ENCODE results near the gene METTL27.
"Not testable (repeated sequence)": the region's sequence is repeated elsewhere in the genome, so short reads cannot be mapped to it uniquely, and the experiment has no call there.

Gene METTL27

DNA sequence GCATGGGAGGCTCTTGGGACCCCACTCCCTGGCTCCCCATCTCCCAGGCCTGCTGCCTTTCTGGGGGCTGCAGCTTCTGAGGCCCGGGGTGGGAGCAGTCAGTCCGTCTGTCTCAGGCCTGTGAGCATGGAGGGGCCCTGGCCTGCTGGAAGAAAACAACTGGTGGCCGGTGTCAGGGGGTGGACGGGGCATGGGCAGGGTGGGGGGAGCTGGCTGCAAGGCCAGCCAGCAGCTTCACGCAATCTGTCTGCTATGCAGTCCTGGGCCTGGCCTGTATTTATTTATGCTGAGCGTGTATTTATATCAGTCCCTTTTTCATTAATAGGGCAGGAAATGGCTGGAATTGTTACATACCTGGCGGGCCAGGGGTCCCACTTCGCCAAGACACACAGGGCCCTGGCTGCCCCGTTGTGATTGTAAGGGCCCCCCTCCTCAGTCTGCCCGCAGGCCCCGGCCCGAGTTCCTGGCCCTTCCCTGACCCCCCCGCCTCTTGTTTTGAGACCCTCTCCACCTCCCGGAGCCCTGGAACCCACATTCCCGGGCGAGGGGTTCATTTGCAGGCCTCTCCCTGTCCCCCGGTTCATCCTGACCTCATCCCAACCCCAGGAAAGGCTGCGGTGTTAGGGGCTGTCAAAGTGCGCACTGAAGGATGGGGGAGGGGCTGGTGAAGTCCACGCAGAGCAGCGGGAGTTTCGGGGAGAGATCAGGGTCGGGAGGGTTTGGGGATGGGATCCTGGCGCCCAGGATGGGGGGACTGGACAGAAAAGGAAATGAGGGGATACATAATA, 26.9 kb upstream of the METTL27 start:
- DNase-seq = no peak

DNA sequence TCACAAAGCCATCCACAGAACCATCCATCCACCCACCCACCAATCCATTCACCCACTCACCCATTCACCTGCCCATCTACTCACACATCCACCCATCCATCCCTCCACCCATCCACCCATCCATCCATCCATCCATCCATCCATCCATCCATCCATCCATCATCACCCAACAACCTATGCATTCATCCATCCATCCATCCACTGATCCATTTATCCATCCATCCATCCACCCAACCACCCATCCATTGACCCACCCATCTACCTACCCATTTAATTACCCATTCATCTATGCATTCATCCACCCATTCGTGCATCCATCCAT, 24.1 kb upstream of the METTL27 start:
- no peak for DNase-seq

DNA sequence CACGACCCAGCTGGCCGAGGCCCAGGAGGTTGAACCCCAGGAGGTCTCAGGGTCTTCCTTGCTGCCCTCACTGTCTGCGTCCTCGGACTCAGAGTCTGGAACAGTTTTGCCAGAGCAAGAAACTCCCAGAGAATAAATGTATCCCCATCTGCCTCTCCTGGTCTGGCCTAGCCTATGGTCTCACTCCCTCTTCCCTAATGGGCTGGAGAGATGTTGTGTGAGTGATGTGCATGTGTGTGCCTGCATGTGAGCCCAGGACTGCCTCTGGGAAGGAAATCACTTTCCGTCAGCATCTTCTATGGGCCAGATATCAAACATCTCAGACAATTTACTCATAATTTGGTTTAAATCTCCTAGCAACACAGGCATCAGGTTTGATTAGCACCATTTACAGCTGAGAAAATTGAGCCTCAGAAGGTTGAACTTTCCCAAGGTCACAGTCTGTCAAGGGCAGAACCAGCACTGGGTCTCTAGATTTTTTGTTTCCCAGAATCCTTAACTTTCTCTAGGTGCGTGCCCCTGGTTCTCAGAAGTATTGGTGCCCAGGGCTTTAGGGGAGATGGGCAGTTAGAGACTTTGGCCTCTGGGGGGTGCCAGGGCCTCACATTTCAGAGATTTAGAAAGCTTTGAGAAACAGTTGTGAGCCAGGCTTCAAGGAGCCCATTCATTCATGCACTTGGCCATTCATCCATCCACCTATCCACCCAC, 23.6 kb upstream of the METTL27 start:
- DNase-seq = no peak

DNA sequence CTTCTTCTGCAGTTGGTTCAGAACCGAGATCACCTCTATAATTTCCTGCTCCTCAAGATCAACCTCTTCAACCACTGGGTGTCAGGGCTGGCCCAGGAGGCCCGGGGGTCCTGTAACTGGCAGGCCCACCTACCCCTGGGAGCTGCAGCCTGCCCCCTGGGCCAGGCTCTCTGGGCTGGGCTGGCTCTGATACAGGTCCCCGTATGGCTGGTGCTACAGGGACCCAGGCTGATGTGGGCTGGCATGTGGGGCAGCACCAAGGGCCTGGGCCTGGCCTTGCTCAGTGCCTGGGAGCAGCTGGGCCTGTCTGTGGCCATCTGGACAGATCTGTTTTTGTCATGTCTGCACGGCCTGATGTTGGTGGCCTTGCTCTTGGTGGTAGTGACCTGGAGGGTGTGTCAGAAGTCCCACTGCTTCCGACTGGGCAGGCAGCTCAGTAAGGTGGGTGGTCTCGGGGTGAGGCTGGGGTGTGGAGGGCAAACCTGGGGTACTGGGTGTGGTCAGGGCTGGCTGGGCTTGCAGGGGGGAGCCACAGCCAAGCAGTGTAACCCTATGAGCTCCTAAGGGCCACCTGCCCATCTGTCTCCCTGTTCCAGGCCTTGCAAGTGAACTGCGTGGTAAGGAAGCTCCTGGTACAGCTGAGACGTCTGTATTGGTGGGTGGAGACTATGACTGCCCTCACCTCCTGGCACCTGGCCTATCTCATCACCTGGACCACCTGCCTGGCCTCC, 22.8 kb upstream of the METTL27 start:
- DNase-seq = no peak

DNA sequence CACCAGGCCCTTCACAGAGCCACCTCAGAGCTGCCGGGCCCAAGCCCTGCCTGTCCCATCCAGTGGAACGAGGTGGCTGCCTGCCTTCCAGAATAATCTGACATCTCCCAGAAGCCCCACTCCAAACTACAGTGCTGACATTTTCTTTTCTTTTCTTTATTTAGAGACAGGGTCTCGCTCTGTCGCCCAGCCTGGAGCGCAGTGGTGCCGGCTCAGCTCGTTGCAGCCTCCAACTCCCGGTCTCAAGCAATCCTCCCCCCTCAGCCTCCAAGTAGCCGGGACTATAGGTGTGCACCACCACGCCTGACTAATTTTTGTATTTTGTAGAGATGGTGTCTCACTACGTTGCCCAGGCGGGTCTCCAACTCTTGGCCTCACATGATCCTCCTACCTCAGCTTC, 19.0 kb upstream of the METTL27 start:
- DNase-seq = no peak

DNA sequence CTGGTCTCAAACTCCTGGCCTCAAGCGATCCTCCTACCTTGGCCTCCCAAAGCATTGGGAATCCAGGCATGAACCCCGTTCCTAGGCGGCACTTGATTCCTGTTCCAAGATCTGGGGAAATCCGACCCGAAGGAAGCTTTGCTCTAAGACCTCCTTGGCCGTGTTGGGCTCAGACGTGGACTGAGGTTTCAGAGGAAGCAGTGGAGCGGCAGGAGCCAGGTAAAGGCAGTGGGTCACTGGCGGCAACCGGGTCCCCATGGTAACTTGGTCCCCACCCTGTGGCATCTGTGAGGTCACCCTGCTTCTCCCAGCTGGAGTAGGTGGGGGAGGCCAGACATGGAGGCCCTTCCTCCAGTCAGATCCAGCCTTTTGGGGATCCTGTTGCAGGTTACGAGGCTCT, 18.5 kb upstream of the METTL27 start, which contains the start of gene TMEM270:
TMEM270 (plus strand) TSS at position 301 of the 400 bp plus-strand sequence; CDS start at position 337, 36 bp downstream.
- DNase-seq = no peak

DNA sequence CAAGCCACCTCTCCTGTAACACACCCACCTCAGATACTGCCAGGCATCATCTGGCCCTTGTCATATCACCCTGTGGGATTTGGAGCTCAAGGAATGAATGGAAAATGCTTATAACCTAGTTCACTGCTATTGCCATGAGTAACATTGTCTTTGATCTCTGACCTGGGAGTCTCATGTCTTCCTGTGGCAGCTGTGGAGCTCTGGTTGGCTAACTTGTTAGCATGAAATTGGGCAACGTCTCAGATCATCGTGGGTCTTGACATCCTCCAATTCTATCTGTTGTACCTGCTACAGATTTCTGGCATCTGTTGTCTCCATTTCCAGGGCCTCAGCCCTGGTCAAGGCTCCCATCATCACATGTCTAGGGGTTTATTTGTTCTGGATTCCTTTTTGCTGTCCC, 16.5 kb upstream of the METTL27 start:
- no peak for DNase-seq

DNA sequence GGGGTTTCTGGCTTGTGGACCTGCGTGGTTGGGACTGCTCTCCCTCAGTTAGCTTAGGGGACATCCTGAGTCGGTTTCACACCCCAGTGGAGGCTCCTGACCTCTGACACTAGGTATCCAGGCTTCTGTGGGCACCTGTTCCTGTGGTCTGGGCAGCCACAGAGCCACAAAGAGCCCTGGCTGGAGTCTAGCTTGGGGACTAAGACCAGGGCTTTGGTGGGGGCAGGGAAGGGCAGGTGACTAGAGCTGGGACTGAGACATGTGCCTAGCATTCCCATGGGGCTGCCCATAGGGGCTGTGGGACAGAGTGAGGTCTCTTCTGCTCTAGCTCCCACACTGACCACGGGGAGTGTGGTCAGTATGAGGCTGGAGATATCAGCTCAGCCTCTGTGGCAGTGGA, 14.6 kb upstream of the METTL27 start:
- no peak for DNase-seq

DNA sequence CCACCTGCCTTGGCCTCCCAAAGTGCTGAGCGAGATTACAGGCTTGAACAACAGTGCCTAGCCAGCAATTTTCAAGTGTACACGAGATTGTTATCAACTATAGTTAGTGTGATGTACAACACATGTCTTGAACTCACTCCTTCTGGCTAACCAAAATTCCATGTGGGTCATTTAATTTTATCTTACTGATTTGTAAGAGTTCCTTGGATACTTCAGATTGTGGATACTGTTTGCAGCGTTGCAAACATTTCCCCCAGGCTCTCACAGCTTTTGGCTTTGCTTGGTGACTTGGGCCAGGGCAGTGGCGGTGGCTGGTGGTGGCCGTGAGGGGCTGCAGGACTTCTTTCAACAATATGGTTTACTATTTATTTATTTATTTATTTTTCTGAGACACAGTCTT, 10.2 kb upstream of the METTL27 start:
- no peak for DNase-seq

DNA sequence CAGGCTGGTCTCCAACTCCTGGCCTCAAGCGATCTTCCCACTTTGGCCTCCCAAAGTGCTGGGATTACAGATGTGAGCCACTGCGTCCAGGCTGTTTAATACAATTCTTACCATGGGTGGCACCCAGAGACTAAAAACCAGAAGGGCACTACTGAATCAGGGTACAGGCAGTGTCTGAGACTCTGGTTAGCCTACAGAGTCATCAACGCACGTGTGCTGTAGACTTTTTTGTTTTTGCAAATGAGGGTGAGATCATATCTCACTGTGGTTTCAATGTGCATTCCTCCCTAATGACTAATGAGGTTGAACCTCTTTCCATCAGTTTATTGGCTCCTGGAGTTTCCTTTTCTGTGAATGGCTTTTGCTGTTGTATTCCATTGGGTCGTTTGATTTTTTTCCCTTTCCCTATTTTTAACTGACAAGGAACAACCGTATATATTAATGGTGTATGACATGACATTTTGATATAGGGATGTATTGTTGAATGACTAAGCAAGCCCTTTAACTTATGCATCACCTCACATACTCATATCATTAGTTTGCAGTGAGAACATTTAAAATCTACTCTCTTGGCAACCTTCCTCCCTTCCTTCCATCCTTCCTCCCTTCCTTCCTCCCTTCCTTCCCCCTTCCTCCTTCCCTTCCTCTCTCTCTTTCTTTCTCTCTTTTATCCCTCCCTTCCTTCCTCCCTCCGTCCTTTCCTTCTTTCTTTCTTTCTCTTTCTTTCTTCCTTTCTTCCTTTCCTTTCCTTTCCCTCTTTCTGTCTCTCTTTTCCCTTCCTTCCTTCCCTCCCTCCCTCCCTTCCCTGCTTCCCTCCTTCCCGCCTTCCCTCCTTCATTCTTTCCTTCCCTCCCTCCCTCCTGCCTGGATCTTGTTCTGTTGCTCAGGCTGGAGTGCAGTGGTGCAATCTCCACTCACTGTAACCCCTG, 9.4 kb upstream of the METTL27 start:
- DNase-seq = no peak

DNA sequence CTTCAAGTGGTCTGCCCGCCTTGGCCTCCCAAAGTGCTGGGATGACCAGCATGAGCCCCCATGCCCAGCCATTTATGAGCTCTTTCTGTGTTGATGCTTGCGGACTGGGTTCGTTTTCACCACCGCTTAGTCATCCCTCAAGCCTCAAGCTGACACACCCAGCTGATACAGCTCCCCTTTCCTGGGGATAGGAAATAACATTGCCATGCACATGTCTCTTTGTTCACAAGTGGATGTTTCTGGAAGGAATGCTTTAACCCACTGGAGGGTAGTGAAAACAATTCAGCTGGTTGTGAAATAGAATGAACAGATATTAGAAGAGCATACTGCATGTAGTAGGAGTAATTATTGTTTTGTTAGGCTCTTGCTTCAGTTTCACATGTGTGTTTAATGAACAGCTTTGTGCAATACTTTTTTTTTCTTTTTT, 8.5 kb upstream of the METTL27 start:
- no peak for DNase-seq

DNA sequence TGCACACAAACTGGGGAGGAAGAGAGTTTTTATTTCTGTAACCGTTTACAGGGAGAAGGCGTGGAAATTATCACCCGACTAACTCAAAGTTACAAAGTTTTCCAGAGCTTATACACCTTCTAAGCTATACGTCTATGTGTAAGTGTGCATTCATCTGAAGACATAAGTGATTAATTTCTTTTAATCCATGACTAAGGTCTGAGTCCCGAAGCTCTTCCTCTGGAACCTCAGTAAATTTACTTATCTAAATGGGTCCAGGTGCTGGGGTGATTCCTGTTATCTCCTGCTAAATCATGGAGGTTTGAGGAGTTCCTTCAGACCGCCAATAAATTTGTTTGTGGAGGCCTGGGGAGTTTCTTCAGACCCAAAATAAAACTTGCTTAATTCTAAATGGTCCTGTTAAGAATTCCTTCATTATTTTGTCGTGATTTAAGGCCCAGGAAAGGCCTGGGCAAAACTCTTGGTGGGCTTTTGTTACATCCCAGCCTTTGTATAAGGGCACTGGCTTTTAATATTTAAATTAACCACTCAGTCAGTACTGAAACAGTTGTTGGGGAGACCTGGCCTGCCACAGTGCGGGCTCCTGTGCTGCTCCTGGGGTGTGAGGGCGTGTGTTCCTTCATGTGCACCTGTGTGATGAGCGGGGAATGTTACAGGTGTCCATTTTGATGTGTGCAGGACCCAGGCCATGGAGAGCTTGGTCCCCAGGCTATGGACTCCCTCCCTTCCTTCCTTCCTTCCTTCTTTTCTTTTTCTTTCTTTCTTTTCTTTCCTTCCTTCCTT, 5.8 kb upstream of the METTL27 start:
- no peak for DNase-seq

DNA sequence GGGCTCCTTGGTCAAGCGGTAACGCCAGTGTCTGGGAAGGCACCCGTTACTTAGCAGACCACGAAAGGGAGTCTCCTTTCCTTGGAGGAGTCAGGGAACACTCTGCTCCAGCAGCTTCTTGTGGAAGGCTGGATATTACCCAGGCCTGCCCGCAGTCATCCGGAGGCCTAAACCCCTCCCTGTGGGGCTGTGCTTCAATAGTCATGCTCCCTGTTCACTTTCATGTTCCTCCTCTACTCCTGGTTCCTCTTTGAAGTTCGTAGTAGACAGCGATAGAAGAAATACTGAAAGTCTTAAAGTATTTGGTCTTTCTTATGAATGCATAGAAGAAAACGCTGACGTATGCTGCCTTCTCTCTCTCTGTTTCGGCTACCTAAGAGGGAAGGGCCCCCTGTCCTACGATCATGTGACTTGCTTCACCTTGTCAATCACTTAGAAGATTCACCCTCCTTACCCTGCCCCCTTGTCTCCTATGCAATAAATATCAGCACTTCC, 3.4 kb upstream of the METTL27 start:
- DNase-seq = not testable (repeated sequence)

DNA sequence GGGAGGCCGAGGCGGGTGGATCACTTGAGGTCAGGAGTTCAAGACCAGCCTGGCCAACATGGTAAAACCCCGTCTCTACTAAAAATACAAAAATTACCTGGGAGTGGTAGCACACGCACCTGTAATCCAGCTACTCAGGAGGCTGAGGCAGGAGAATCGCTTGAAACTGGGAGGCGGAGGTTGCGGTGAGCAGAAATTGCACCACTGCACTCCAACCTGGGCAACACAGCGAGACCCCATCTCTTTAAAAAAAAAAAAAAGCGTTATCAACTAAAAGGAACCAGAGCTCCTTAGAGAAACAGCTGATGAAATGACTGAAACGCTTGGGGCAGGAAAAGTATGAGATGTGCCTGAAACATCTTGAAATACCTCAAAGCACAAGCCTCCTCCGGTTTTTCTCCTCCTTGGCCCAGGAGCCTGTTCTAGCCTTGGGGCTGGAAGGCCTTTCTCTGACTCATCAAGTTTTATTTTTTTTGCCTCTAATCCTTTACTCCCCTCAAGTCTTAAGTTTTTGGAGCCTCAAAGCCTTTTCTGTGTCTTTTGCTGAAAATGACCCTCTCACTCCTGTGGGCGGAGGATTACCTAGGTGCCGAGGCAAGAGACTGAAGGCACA, 2.6 kb upstream of the METTL27 start:
- no peak for DNase-seq

DNA sequence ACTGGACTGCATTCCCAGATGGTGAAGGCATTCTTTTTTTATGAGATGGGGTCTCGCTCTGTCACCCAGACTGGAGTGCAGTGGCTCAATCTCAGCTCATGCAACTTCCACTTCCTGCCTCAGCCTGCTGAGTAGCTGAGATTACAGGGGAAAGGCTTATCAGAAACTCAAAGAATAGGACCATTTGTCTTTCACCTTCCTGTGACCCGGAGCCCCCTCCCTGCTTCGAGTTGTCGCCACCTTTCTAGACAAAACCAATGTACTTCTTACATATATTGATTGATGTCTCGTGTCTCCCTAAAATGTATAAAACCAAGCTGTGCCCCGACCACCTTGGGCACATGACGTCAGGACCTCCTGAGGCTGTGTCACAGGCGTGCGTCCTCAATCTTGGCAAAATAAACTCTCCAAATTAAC, 1.8 kb upstream of the METTL27 start:
- DNase-seq = no peak

DNA sequence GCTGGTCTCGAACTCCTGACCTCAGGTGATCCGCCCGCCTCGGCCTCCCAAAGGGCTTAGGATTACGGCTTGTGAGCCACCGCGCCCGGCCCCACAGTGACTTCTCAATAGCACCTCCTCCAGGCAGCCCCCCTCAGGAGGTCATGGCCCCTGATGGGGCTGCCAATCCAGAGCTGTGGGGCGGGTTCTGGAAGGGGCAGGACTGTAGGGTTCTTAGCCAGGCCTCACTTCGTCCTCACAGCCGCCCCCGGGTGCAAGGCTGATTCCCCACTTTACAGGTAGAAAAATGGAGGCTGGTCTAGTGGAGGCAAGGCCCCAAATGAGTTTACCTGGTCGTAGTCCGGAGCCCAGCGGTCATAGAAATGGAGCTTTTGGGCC, 638 bp downstream of the METTL27 start:
- DNase-seq = no peak

DNA sequence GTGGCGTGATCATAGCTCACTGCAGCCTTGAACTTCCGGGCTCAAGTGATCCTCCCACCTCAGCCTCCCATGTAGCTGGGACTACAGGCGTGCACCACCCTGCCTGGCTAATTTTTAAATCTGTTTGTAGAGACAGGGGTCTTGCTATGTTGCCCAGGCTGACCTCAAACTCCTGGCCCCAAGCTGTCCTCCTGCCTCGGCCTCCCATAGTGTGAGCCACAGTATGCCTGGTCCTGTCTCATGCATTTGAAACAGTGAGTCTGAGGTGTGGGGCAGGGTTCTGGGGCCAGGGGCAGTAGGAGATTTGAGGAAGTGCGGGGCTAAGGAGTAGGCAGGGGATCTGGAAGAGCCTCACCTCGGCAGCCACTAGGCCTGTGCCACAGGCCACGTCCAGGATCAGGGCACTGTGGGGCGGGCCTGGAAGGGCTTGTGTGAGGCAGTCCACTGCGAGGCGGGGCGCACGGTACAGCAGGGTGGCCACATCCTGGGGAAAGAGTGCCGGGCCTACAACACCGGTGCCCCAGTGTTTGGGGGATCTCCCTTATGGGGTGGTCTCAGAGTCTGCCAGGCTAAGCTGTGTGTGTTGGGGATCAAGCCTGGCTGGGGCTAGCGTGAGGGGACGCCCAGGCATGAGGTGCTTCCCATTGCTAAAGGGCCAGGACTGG, 1.5 kb downstream of the METTL27 start:
- DNase-seq = no peak

DNA sequence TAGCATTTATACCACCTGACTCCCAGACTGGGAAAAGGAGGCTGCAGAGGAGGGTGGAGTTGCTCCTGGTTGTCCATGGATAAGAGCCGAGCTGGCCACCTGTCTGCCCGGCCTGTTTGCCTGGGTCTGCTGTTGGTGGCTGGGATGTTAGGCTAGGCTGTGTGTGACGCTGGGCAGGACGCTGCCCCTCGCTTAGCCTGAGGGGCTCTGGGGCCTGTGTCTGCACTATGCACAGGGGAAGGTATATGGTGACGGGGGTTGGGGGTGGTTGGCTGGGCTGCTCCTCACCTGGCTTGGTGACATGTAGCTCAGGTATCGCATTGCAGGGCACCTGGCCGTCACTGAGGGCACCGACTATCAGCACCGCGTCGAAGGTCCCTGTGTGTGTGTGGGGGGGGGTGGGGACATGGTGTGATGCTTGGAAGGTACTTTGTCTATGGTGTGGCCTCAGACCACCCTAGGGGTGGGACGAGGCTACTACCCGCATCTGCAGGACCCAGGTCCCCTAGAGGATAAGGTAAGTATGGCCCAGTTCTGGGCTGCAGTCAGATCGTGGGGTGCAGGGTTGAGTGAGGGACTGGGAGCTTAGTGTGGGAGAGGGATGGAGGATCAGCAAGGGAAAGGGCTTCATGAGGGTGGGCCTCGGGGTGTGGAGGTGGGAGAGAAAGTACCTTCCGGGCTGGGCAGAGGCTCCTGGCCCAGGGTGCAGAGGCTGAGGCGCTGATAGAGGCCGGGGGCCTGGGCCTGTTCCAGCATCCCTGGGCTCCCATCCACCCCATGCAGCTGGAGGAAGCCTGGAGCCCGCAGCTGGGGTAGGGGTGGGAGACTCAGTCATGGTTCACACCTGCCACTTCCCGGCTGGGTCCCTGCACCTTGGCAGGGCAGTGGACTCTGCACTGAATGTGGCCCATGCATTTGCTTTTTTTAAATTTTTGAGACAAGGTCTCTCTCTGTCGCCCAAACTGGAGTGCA, 2.3 kb downstream of the METTL27 start:
- no peak for DNase-seq

DNA sequence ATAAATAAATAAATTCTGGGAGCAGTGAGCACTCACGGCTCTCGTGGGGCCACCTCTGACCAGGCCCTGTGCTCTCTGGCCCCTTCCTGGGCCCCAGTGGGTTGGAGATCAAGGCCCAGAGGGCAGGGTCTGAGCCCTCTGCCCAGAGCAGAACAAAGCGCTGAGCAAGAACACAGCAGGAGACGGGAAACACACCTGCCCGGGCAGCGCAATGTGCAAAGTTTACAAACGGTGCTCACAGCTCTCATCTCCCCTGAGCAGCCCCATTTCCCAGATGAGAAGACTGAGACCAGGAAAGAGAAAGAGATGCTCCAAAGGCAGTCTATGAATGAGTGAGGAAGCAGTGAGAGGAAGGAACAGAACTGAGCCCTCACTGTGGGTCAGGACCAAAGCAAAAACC, 3.0 kb downstream of the METTL27 start:
- no peak for DNase-seq

DNA sequence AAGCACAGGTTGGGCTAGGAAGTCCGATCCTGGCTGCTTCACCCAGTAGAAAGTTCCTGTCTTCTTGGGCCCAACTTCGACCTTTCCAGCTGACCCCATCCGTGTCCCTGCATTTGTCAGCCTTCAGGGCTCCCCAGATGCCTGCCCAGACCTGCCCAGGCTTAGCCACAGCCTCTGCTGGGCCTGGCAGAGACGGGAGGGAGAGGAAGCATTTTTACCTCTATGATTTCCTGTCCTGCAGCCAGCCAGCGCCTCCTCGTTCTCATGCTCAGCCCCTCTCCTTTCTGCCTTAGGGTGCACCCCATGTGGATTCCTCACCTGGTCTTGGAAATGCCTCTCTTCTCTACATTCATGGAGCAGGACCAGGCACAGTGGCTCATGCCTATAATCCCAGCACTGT, 3.7 kb downstream of the METTL27 start:
- DNase-seq = no peak

All from activated CD4-positive, CD25-positive, alpha-beta regulatory T cell treated with anti-CD3 and anti-CD28 coated beads, Interleukin-2, amount 50 U/mL, for 72 hours (primary cell).